NCI-H510A (cell line): ENCODE results near the gene ELMO1.

Experiments
- DNase-seq: peaks from one replicate; lab custom pipeline; 2025; lab: John Stamatoyannopoulos, UW

ELMO1 gene

GRCh38 chr7:37408291-37409228 is 40.1 kb downstream of the ELMO1 start:
- no peak for DNase-seq

DNA sequence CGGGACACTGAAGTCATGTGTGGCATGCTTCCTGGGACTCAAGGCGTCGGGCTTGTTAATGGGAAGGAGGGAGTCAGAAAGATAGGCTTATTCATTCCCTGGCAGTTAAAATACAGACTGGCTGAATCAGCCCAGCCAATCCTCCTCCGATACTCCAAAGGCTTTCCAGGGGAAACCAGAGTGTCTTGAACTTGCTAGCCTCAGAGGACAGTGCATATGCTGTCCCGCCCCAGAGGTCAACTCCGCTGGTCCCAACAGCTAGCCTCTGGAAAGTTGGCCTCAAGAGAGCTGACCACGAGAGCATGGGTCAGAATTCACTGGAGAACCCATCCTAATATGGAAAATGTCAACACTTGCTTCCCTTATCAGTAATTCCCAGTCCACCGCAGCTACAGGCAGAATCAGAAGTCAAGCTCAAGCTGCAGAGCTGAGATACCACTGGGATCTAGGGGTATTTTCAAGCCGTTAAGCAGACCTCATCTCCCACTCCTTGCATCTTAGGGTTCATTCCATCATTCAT is 43.0 kb downstream of the ELMO1 start:
- no peak for DNase-seq

- DNase-seq, result no peak
Measured at GRCh38 chr7:37405128-37405527, 43.5 kb downstream of the ELMO1 start.

DNA sequence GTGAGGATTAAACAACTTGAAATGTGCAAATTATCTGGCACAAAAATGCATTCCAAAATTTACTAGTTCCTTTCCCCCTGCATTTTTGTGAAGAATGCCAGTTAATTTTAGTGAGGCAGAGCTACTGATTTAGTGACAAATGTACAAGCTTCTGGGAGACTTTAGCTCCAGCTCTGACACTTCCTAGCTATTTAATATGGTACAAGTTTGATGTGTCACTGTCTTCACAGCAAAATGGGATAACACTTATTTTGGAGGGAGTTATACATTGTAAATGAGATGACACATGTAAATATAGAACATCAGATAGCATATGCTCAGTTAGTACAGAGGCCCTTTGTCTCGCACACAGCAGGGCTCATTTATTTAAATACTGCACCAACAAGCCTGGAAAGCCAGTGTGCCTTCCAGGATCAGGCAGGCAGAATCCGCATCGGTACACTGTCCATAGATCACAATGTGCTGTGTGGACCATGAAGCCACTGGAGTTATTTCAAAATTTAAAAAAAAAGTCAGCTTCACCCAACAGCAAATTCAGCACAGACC is 48.7 kb downstream of the ELMO1 start:
- DNase-seq, result no peak

DNA sequence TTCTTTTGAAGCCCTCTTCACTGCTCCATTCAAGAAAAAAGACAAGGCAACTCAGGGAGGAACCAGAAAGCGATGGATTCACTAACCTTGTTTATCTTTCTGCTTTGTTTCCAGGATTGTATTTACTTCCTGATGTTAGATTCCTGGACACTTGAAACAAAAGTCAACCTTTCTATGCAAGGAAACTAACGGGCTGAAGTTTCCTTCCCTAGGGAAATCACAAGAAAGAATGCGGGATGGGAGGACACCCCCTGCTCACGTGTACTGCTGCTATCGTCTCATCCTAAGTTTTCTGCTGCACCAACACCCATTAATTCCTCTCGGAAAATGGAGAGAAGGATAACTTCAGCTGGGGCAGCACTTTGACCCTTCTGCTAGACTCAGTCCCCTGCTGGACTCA is 50.3 kb downstream of the ELMO1 start:
- DNase-seq, result no peak

DNA sequence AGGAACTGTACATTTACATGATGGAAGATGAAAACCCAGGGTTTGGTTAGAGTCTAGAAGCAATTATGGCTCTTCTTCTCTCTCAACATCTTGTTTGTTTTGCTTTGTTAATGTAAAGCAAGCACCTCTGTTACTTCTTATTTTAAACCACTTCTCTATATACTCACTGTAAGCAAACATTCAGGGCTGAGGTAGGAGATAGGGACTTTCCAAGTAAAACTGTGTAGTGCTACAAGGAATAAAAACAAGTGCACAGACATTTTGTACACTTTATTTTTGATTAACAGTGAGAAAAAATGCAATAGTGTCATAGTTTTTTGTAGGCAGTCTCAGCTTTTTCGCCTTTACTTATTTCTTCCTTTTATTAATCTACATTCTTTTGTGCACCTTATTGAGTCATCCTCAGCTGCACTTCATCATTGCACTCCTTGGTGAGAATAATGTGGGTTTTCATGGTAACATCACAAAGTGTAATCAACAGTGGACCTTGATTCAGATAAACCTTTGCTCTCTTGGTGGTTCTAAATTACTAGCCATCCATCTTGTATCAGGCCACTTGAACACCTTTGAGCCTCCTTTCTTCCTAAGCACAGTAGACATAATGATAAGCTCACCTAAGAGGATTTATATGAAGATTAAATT is 52.9 kb downstream of the ELMO1 start:
- no peak for DNase-seq

DNA sequence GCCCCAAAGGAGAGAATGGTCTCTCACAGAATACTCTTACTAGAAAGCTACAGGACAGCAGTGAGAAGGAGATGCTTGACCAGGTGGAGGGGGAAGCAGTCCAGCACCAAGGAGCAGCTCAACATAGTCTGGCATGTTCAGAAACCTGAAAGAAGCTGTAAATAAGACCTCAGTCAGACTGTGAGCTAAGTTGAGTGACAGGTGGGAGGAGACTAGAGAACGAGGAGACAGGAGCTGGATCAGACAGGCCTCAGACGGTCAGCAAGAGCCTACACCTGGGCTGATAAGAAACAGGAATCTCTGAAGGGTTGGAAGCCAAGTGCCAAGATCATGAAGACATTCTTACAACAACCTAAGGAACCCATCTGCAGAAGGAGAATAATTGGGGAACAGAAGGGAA is 54.5 kb downstream of the ELMO1 start:
- no peak for DNase-seq

- DNase-seq, result no peak
Measured at GRCh38 chr7:37393476-37393875, 55.2 kb downstream of the ELMO1 start.

- DNase-seq, result no peak
Measured at GRCh38 chr7:37392673-37393017, 56.0 kb downstream of the ELMO1 start.

DNA sequence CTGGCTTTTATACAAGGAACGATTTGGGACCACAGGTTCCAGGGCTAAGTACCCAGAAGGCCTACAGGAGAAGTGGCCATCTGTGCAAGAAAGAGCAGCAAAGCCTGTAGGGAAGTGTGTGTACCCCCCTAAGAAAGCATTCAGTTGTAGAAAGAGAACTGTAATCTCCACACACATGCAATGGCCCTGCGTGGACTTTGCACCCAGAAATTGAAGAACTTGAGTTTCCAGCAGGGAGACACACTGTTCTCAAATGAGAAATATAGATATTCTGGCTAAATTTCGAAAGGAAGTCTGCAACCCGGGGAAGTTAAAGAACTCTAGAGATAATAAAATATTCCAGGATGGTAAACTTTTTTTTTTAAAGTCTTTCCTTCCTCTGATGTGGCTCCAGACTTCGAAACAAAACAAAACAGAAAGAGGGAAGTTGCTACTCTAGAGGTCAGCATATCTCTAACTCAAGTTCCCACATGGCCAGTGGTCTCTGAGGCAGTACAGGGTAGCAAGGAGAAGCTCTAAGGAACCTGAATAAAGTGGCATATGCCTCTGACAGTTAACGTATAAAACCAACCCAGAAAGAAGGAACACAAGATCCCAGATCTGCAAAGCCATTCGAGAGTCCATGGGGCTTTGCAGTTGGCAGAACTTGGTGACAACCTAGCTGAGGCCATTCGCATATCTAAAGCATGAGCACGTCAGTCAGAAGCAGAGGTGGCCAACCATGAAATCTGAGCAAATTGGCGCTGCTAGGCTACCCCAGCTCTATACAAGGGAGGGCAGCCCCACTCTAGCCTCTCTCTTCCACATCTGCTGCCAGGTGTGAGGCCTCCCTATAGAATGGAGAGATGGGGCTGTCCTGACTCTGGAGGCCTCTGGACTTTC is 56.6 kb downstream of the ELMO1 start:
- no peak for DNase-seq

GRCh38 chr7:37390114-37390513 is 58.5 kb downstream of the ELMO1 start:
- DNase-seq, result no peak

DNA sequence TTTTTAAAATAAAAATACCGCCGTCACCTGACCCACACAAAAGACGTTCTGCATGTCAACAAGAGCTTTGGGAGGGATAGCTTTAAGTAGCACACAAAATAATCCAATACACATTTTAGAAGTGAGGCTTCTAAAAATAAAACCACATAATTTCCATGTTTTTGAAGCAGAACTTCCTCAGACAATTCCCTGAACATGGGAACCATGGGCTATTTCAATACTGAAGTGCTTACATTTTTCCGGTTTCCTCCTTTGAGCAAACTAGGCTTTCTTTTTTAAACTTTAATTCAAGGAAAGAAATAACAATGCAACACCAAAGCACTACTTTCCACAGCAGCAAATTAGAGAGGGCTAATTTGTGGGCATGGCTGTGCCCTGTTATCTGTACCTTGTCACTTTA is 59.9 kb downstream of the ELMO1 start:
- no peak for DNase-seq

- no peak for DNase-seq
Measured at GRCh38 chr7:37385787-37386186, 62.9 kb downstream of the ELMO1 start.

- DNase-seq, result no peak
Measured at GRCh38 chr7:37382546-37383088, 66.0 kb downstream of the ELMO1 start.

DNA sequence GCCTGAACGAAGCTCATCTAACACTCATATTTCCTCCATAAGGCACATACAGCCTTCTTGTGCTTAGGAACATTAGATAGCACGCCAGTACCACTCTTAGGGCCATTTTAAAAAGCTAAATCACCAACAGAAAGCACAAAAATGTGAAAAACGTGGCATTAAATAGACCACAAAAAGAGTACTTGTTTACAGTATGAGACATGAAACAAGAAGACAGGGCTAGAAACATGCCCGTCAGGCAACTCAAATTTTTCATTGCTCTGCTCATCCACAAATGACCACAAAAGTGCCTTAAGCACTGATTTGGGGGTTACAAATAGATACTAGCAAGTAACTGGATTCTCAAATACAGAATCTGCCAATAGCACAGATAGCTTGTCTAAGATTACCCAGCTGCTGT is 67.8 kb downstream of the ELMO1 start:
- no peak for DNase-seq

- no peak for DNase-seq
Measured at GRCh38 chr7:37379546-37380277, 69.0 kb downstream of the ELMO1 start.

DNA sequence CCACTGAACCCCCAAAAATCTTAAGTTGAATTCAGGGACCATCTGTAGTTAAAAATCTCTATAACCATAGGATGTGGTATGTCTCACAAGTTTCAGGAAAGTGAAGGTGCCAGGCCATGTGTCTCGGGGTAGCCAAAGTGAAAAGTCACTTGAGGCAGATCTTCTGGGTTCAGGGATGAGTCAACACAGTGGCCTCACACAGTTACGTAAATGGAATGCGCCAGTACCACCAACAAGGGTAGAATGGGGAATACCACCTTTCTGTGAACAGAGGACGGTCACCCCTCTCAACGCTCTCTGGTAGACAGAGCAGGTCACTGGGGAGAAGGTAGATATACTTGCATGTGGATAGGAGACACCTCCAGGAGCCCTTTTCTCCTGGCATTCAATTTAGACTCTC is 71.4 kb downstream of the ELMO1 start:
- DNase-seq, result no peak

GRCh38 chr7:37376386-37376785 is 72.3 kb downstream of the ELMO1 start:
- no peak for DNase-seq

DNA sequence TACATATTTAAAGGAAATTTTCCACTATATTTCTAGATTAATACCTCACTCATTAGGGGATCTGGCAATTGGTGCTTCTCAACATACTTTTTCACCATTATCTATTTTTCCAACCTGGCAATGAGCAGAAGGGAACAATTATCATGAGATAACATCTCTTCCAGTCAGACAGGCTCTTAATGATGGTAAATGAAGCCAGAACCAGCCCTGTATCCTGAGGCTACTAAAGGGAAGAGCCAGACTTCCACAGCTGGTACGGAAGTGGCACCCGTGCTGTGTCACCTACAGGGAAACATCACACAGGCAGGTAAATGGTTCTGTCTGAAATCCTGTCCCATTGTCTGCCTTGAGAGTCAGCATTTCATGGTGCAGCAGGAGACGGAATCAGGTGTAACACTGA is 75.9 kb downstream of the ELMO1 start:
- no peak for DNase-seq

GRCh38 chr7:37371755-37372154 is 76.9 kb downstream of the ELMO1 start:
- no peak for DNase-seq

DNA sequence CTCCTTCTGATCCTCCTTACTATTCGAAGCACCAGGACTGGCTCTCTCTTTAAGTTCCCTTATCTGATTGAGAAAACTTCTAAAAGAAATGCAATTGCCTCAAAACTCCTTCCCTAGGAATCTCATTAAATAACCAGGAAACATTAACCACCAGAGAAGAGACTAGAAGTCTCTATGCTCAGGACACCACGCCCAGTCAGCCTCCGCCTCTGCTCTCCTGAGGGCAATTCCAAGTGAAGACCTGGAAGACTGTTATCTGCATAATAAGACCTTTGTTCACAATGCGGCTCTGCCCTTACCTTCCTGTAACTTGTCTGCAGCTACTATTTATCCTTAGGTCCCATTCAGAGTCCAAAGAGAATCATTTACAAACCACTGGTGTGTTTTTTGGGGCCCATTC is 78.8 kb downstream of the ELMO1 start:
- DNase-seq, result no peak
